ENCODE results near the gene NOP56. TPM values are rescaled to one million over a fixed set of nuclear protein-coding genes. Genes with fewer than 3 reads are reported as not detected.
A peak's percentile ranks its signal among the peaks of the same experiment; 100 is the strongest.

The NOP56 gene
- total and polyA plus RNA-seq, 2 donors (not counting 1 experiment from before 2014, with no cell fraction given) = 212 to 247 TPM

GRCh38 chr20:2654384-2654822 is 2.0 kb downstream of the NOP56 start:
- Mint-ChIP-seq H3K9me3 (ENCODE audit: insufficient read depth) (no peaks in the 10 kb centered on the region), H3K4me1 (peaks cover 25% of the 10 kb centered on the region), H3K27me3 (no peaks in the 10 kb centered on the region), H3K27ac (peak overlapping the region; percentile 67), H3K4me3 (peak overlapping the region; percentile 91)
- H4K20me1 ChIP-seq (ENCODE audit: control insufficient read depth, insufficient read depth, low read length, poor library complexity, severe bottlenecking) = peaks cover 42% of the 10 kb centered on the region
- peaks cover 4 to 56% of the 10 kb centered on the region in 2 experiments for H3K36me3 ChIP-seq (replicated peaks in 1 of 2; ENCODE audit: control extremely low read depth in 1 of 2, control insufficient read depth in 1 of 2, extremely low read depth in 1 of 2, insufficient read depth in 2 of 2, low read length in 1 of 2)
- H3K4me2 ChIP-seq (replicated peaks; ENCODE audit: low read depth, low read length, poor library complexity, severe bottlenecking) = peak overlapping the region; percentile 94
- ChIA-PET POLR2A (interaction anchor here (1.2 to 4.8 kb wide), 2 partner anchors 10 to 184 kb away, joined by 4 to 57 read pairs; partner anchors contain the start of genes IDH3B and SNRPB), CTCF (interaction anchor here (3.9 kb wide), 1 partner anchor 10 kb away, joined by 22 read pairs; the partner anchor contains the start of gene IDH3B)
- WGBS (ENCODE audit: insufficient coverage) = 85% methylated on average over 9 of the region's 9 CpGs
- DNase-seq (peak; percentile 14), ATAC-seq (ENCODE audit: low read depth) (no peak)
- H3K4me3 ChIP-seq (ENCODE audit: control extremely low read depth in 1 of 5, extremely low read depth in 1 of 5, insufficient read depth in 1 of 5, low read depth in 2 of 5, low read length in 4 of 5) = peak overlapping the region in 1 of 5 experiments; percentile 85
- intact Hi-C loops (cut with micrococcal nuclease) = no loop called here
- no peaks in the 10 kb centered on the region for H3K27me3 ChIP-seq (replicated peaks in 1 of 4; ENCODE audit: control extremely low read depth in 1 of 4, control insufficient read depth in 3 of 4, insufficient read depth in 4 of 4, low read length in 3 of 4)
- no peak overlapping the region for H3K9ac ChIP-seq (ENCODE audit: low read length)
- no peaks in the 10 kb centered on the region for H3K9me3 ChIP-seq (ENCODE audit: control extremely low read depth in 1 of 3, control insufficient read depth in 2 of 3, insufficient read depth in 1 of 3, low read length in 2 of 3)
- no peak for TF ChIP-seq EZH2 (IDR thresholded peaks at IDR 0.05; ENCODE audit: borderline replicate concordance, insufficient read depth, low read depth, low read length, poor library complexity, severe bottlenecking)
- no peak for TF ChIP-seq CTCF (IDR thresholded peaks at IDR 0.05)
- peaks cover 19 to 20% of the 10 kb centered on the region in 2 donors for H3K4me1 ChIP-seq (ENCODE audit: control insufficient read depth in 2 of 2, insufficient read depth in 2 of 2, low read length in 2 of 2)
- H3K27ac ChIP-seq (ENCODE audit: low read length in 2 of 2) = peak overlapping the region in 1 of 2 donors; percentile 29
- no peak overlapping the region for H2AFZ ChIP-seq (ENCODE audit: insufficient read depth, low read depth, low read length, poor library complexity, severe bottlenecking)
- H3K79me2 ChIP-seq (ENCODE audit: control insufficient read depth, insufficient read depth, low read length) = peaks cover 27% of the 10 kb centered on the region

GRCh38 chr20:2654831-2655230 is 2.4 kb downstream of the NOP56 start:
- Mint-ChIP-seq H3K9me3 (ENCODE audit: insufficient read depth) (no peaks in the 10 kb centered on the region), H3K27ac (peak overlapping the region; percentile 67), H3K4me3 (peak overlapping the region; percentile 91), H3K27me3 (no peaks in the 10 kb centered on the region), H3K4me1 (peaks cover 25% of the 10 kb centered on the region)
- WGBS (ENCODE audit: insufficient coverage) = 94% methylated on average over 3 of the region's 3 CpGs
- Histone ChIP-seq H3K4me2 (replicated peaks; ENCODE audit: low read depth, low read length, poor library complexity, severe bottlenecking) (no peak overlapping the region), H3K27ac (ENCODE audit: low read length in 2 of 2) (no peak overlapping the region), H2AFZ (ENCODE audit: insufficient read depth, low read depth, low read length, poor library complexity, severe bottlenecking) (no peak overlapping the region), H4K20me1 (ENCODE audit: control insufficient read depth, insufficient read depth, low read length, poor library complexity, severe bottlenecking) (peaks cover 42% of the 10 kb centered on the region), H3K36me3 (replicated peaks in 1 of 2; ENCODE audit: control extremely low read depth in 1 of 2, control insufficient read depth in 1 of 2, extremely low read depth in 1 of 2, insufficient read depth in 2 of 2, low read length in 1 of 2) (peaks cover 4 to 60% of the 10 kb centered on the region in 2 experiments), H3K4me3 (ENCODE audit: control extremely low read depth in 1 of 5, extremely low read depth in 1 of 5, insufficient read depth in 1 of 5, low read depth in 2 of 5, low read length in 4 of 5) (no peak overlapping the region), H3K9me3 (ENCODE audit: control extremely low read depth in 1 of 3, control insufficient read depth in 2 of 3, insufficient read depth in 1 of 3, low read length in 2 of 3) (no peaks in the 10 kb centered on the region), H3K79me2 (ENCODE audit: control insufficient read depth, insufficient read depth, low read length) (peaks cover 27% of the 10 kb centered on the region), H3K9ac (ENCODE audit: low read length) (no peak overlapping the region), H3K4me1 (ENCODE audit: control insufficient read depth in 2 of 2, insufficient read depth in 2 of 2, low read length in 2 of 2) (peaks cover 19 to 20% of the 10 kb centered on the region in 2 donors), H3K27me3 (replicated peaks in 1 of 4; ENCODE audit: control extremely low read depth in 1 of 4, control insufficient read depth in 3 of 4, insufficient read depth in 4 of 4, low read length in 3 of 4) (no peaks in the 10 kb centered on the region)
- TF ChIP-seq EZH2 (IDR thresholded peaks at IDR 0.05; ENCODE audit: borderline replicate concordance, insufficient read depth, low read depth, low read length, poor library complexity, severe bottlenecking) (no peak), CTCF (IDR thresholded peaks at IDR 0.05) (no peak)
- intact Hi-C loops (cut with micrococcal nuclease) = no loop called here
- DNase-seq (no peak), ATAC-seq (ENCODE audit: low read depth) (no peak)
- POLR2A ChIA-PET = interaction anchor here (1.2 to 4.8 kb wide), 2 partner anchors 9 to 184 kb away, joined by 4 to 57 read pairs; partner anchors contain the start of genes IDH3B and SNRPB
- CTCF ChIA-PET = interaction anchor here (1.1 kb wide), 1 partner anchor 9 kb away, joined by 3 read pairs; the partner anchor contains the start of gene IDH3B

Measured in B cell (primary cell).